AG09309 (cell line): ENCODE measurements around the gene DHCR24.

Source experiments
- DNase-seq: peaks from one replicate; pipeline ENCODE4 v3.0.0-alpha.2; 2010; ENCODE audit warnings: low read depth
- H3K4me3 ChIP-seq: 2 replicates; pipeline ENCODE4 v1.5.1; 2011; ENCODE audit warnings: mild to moderate bottlenecking, low read depth, low read length, moderate library complexity; ENCODE audit not compliant: control insufficient read depth
- CTCF ChIP-seq: IDR thresholded peaks from 2 replicates; pipeline ENCODE4 v1.5.1; 2011; ENCODE audit warnings: mild to moderate bottlenecking, low read depth, low read length, inconsistent platforms; ENCODE audit not compliant: insufficient read depth, control insufficient read depth; ENCODE audit errors: missing control alignments

Gene DHCR24

DNA sequence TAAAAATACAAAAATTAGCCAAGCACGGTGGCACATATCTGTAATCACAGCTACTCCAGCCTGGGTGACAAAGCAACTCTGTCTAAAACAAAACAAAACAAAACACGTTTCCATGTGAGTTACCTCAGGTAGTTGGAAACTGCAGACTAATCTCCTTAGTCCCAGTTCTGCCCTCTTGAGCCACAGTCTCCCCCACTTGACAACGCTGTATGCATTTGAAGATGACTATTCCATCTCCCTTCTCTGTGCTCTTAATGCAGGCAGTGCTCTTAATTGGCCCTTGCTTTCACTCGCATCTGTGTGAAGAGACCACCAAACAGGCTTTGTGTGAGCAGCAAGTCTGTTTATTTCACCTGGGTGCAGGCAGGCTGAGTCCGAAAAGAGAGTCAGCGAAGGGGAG lies 19.6 kb upstream of the DHCR24 start:
- no peak overlapping the region for H3K4me3 ChIP-seq
- DNase-seq: no peak
- no peak for TF ChIP-seq CTCF

GRCh38 chr1:54904476-54905048 lies 17.6 kb upstream of the DHCR24 start:
- peak; percentile 55 for DNase-seq
- H3K4me3 ChIP-seq: no peak overlapping the region
- TF ChIP-seq CTCF: no peak

DNA sequence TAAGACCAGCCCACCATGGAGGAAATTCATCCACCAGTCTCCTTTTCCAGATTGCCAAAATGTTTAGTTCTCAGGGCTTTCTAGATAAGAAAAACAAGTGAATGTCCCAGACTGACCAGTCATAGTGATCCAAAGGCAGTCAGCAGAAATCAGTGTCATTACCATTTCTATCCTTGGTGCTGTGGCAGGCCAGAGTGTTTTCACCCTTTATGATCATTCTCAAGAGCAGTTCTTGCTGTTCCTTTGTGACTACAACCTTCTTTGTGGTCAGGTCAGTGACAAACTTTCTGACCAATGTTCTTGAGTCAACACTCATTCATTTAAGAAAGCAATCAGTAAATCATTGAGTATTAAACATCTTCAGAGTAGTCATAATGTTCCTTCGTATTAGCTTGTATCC lies 7.3 kb upstream of the DHCR24 start:
- H3K4me3 ChIP-seq: no peak overlapping the region
- no peak for DNase-seq
- no peak for TF ChIP-seq CTCF

- no peak for TF ChIP-seq CTCF
- no peak overlapping the region for H3K4me3 ChIP-seq
- no peak for DNase-seq
These were observed 5.6 kb upstream of the DHCR24 start for GRCh38 chr1:54892586-54892985.

GRCh38 chr1:54889132-54889725 lies 2.2 kb upstream of the DHCR24 start:
- no peak for TF ChIP-seq CTCF
- DNase-seq: no peak
- no peak overlapping the region for H3K4me3 ChIP-seq

DNA sequence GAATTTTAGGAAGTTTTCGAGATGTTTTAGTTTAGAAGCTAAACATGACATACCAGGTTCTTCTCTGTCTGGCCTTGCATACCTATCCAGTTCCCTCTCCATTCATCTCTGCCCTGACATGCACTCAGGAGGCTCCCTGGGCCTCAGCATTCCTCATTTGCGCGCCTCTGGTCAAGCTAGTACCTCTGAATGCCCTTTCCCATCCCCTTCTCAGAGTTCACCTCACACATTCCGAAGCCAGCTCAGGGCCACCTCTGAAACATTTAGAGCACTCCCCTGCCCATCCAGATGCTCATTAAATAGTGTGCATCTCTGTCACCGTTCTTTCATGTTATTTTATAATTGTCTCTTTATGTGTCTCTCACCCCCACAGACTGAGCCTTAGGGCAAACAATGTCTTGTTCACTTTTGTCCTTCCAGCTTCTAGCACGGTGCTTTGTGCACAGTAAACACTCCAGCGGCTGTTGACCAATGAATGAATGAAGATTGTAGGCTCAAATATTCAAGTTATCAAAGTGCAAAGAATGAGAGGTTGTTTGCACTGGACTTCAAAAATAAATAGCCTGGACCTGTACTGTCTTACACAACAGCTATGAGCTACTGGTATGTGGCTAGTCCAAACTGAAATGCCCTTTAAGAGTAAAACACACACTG lies 1.2 kb upstream of the DHCR24 start:
- no peak for TF ChIP-seq CTCF
- no peak for DNase-seq
- H3K4me3 ChIP-seq: no peak overlapping the region
